Upper lobe of left lung (tissue), 4 donors: ENCODE results near the gene TFB1M.

ENCODE experiments used
- CTCF ChIP-seq, 6 experiments: fragments of 450-650 bp in 4 of 6; fragments of 200-600 bp in 2 of 6; sonication (generic) in 2 of 6; IDR thresholded peaks; one replicate each; pipeline ENCODE4 v1.5.1; 2016 to 2019; ENCODE audit warnings: antibody characterized with exemption in 6 of 6
- EP300 ChIP-seq, 4 donors: sonication (generic); formaldehyde crosslinking; IDR thresholded peaks; one replicate each; pipeline ENCODE4 v1.5.1; 2017; ENCODE audit warnings: antibody characterized with exemption in 4 of 4, control low read depth in 2 of 4
- POLR2A ChIP-seq, 4 donors: fragments of 450-650 bp; IDR thresholded peaks; one replicate each; pipeline ENCODE4 v1.5.1; 2016 to 2017; ENCODE audit warnings: antibody characterized with exemption in 4 of 4, mild to moderate bottlenecking in 2 of 4
- POLR2AphosphoS5 ChIP-seq, 2 donors: sonication (generic); formaldehyde crosslinking; IDR thresholded peaks; one replicate each; pipeline ENCODE4 v1.5.1; 2017; ENCODE audit warnings: antibody characterized with exemption in 2 of 2

- TF ChIP-seq POLR2A (IDR thresholded peaks at IDR 0.05), result no peak
- no peak for TF ChIP-seq EP300 (IDR thresholded peaks at IDR 0.05)
- no peak for TF ChIP-seq CTCF (IDR thresholded peaks at IDR 0.05)
- no peak for TF ChIP-seq POLR2AphosphoS5 (IDR thresholded peaks at IDR 0.05)
Measured at GRCh38 chr6:155263373-155264063, 50.8 kb downstream of the TFB1M start, which contains the start of gene CLDN20.
